HG02938 (cell line): ENCODE measurements around the gene SFTA2.
"Not testable (repeated sequence)": the region's sequence is repeated elsewhere in the genome, so short reads cannot be mapped to it uniquely, and the experiment has no call there.

Experiments used
- ATAC-seq: cut with Tn5 transposase; IDR thresholded peaks from one replicate; pipeline ENCODE4 v1.9.1; 2021; ENCODE audit warnings: mild to moderate bottlenecking, moderate library complexity; ENCODE audit not compliant: unreplicated experiment

The SFTA2 gene

GRCh38 chr6:30914076-30914853, 17.7 kb downstream of the SFTA2 start, which contains the start of gene VARS2:
Gene VARS2 (plus strand): TSS chr6:30914238. CDS start chr6:30914837, 599 bp downstream.
- ATAC-seq, result peak; percentile 66

GRCh38 chr6:30913721-30914075, 18.3 kb downstream of the SFTA2 start:
- no peak for ATAC-seq

GRCh38 chr6:30912746-30913520, 19.0 kb downstream of the SFTA2 start:
- ATAC-seq, result no peak

GRCh38 chr6:30910473-30910872, 21.5 kb downstream of the SFTA2 start:
- ATAC-seq, result not testable (repeated sequence)

- no peak for ATAC-seq
These were observed 23.3 kb downstream of the SFTA2 start for GRCh38 chr6:30908700-30909099.

GRCh38 chr6:30907758-30908591, 24.0 kb downstream of the SFTA2 start, which contains the start of gene GTF2H4:
Gene GTF2H4 (plus strand): TSS chr6:30908207.
- ATAC-seq, result peak; percentile 91

GRCh38 chr6:30907290-30907757, 24.6 kb downstream of the SFTA2 start:
- not testable (repeated sequence) for ATAC-seq

- ATAC-seq, result no peak
These were observed 28.7 kb downstream of the SFTA2 start for GRCh38 chr6:30903236-30903635.

GRCh38 chr6:30902709-30903108, 29.3 kb downstream of the SFTA2 start:
- no peak for ATAC-seq

GRCh38 chr6:30902196-30902595, 29.8 kb downstream of the SFTA2 start:
- ATAC-seq, result not testable (repeated sequence)

- ATAC-seq, result no peak
These were observed 30.5 kb downstream of the SFTA2 start for GRCh38 chr6:30901436-30901835.

- no peak for ATAC-seq
These were observed 31.0 kb downstream of the SFTA2 start for GRCh38 chr6:30900863-30901417.

GRCh38 chr6:30898750-30899360, 33.1 kb downstream of the SFTA2 start:
- no peak for ATAC-seq

- ATAC-seq, result no peak
These were observed 34.1 kb downstream of the SFTA2 start for GRCh38 chr6:30897882-30898281.

- no peak for ATAC-seq
These were observed 35.4 kb downstream of the SFTA2 start for GRCh38 chr6:30896541-30896940.

GRCh38 chr6:30895343-30895742, 36.6 kb downstream of the SFTA2 start:
- no peak for ATAC-seq

GRCh38 chr6:30894935-30895334, 37.0 kb downstream of the SFTA2 start:
- ATAC-seq, result no peak

- ATAC-seq, result no peak
These were observed 37.6 kb downstream of the SFTA2 start for GRCh38 chr6:30894381-30894780.

- ATAC-seq, result no peak
These were observed 38.3 kb downstream of the SFTA2 start for GRCh38 chr6:30893666-30894065.

GRCh38 chr6:30893001-30893591, 38.9 kb downstream of the SFTA2 start:
- no peak for ATAC-seq
